ENCODE data around the gene RAI1. TPM values are rescaled to one million over a fixed set of nuclear protein-coding genes. Genes with fewer than 3 reads are reported as not detected.
A peak's percentile ranks its signal among the peaks of the same experiment; 100 is the strongest.

The RAI1 gene
- total and polyA plus RNA-seq, 2 of the 13 experiments (the other 11 are each of a cell fraction or from before 2014, with no cell fraction given), result 3.4 to 5.2 TPM

DNA sequence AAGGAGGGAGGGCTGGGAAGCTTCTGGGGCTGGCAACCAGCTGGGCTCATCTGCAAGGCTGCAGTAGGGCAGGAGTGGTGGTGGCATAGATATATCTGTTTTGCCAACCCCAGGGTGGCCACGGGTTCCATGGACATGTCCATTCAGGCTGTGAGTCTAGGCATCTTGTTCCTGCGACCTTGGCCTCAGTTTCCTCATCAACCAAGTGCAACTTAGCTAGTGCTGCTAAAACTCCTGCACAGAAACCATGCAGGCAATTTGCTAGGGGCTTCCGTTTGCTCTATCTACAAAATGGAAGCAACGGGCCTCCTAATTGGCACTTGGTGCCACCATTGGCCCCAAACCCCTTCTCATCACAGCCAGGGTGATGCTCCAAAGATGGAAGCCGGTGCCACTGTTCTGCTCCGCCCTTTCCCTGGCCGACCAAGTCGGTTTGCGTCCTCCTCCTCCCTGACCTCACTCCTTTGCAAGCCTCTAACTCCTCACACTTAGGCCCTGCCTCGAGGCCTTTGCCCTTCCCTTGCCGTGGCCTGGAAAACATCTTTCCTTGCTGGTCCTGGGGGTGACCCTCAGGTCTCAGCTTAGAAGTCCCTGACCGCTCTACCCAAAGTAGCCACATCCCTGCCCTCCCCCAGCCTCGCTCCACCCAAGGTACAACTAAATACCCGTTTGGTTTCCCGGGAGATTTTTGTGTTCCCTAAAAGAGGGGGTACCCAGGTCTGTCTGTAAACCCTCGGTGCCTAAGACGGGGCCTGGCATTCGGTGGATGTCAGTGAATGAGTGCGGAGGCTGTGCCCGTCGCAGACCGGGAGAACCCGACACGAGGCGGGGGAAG, 154.4 kb downstream of the RAI1 start (continued):
- TF ChIP-seq ARHGAP35 (CRISPR knock-in tag; IDR thresholded peaks at IDR 0.05; ENCODE audit: borderline replicate concordance) (no peak), DNMT3B (CRISPR knock-in tag; conservative IDR thresholded peaks at IDR 0.05) (peak; percentile 80; the same call in 1 of the 2 replicates), POLR2G (IDR thresholded peaks at IDR 0.05; ENCODE audit: low read depth, low read length) (no peak), ZNF782 (CRISPR knock-in tag; IDR thresholded peaks at IDR 0.05; ENCODE audit: borderline replicate concordance) (no peak), YEATS4 (CRISPR knock-in tag; IDR thresholded peaks at IDR 0.05; ENCODE audit: borderline replicate concordance) (no peak), PPARG (CRISPR knock-in tag; conservative IDR thresholded peaks at IDR 0.05) (no peak), JUN (CRISPR knock-in tag; IDR thresholded peaks at IDR 0.05) (peak; percentile 60; the same call in 1 of the 2 replicates), ZNF781 (CRISPR knock-in tag; IDR thresholded peaks at IDR 0.05; ENCODE audit: borderline replicate concordance, not compliant biosample characterization) (peak; percentile 66)
- TF ChIP-seq, protein P1, sequence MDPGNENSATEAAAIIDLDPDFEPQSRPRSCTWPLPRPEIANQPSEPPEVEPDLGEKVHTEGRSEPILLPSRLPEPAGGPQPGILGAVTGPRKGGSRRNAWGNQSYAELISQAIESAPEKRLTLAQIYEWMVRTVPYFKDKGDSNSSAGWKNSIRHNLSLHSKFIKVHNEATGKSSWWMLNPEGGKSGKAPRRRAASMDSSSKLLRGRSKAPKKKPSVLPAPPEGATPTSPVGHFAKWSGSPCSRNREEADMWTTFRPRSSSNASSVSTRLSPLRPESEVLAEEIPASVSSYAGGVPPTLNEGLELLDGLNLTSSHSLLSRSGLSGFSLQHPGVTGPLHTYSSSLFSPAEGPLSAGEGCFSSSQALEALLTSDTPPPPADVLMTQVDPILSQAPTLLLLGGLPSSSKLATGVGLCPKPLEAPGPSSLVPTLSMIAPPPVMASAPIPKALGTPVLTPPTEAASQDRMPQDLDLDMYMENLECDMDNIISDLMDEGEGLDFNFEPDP (CRISPR knock-in tag; conservative IDR thresholded peaks at IDR 0.05), result no peak
- TF ChIP-seq, protein P2, sequence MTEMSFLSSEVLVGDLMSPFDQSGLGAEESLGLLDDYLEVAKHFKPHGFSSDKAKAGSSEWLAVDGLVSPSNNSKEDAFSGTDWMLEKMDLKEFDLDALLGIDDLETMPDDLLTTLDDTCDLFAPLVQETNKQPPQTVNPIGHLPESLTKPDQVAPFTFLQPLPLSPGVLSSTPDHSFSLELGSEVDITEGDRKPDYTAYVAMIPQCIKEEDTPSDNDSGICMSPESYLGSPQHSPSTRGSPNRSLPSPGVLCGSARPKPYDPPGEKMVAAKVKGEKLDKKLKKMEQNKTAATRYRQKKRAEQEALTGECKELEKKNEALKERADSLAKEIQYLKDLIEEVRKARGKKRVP (CRISPR knock-in tag; IDR thresholded peaks at IDR 0.05), result 0 out of 4 replicates have a peak, but pooled peaks have one; percentile 32 to 76

Measured in HepG2 (cell line).